HEK293T (cell line): ENCODE data around the gene SYMPK.

Source experiments
- ELF4 ChIP-seq: fragments of 450-650 bp; IDR thresholded peaks from 2 replicates; pipeline ENCODE4 v1.6.1; 2017; ENCODE audit warnings: antibody characterized with exemption
- NFRKB ChIP-seq: fragments of 450-650 bp; IDR thresholded peaks from 2 replicates; pipeline ENCODE4 v1.6.1; 2016; ENCODE audit warnings: mild to moderate bottlenecking, moderate library complexity
- TF ChIP-seq, protein P1 (sequence below): fragments of 450-650 bp; IDR thresholded peaks from 2 replicates; pipeline ENCODE4 v1.6.1; 2016

DNA sequence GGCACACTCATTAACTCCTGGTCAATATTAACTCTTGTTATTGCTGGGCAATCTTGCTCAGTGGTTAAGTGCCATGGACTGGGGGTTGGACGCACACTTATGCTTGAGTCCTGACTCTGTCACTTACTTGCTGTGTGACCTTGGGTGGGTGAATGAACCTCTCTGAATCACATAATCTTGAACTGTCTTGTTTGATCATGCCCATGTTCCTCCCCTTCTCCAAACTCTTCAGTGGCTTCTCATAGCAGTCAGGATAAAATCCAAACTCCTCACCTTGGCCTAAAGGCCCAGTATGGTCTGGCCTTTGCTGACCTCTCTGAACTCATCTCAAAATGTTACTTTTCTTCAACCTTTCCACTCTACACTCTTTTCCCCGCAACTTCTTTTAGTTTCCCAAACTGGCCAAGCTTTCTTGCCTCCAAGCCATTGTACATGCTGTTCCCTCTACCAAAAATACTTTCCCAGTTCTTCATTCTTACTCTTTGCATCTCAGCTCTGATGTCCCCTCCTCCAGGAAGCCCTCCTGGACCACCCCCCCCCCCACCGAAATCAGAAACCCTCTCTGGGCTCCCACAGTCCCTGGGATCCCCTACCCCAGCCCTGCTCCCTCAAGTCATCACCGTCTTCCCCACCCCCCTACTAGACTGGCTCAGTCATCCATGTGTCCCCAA is 37.1 kb upstream of the SYMPK start:
- TF ChIP-seq NFRKB (no peak), ELF4 (no peak)
- TF ChIP-seq, protein P1, sequence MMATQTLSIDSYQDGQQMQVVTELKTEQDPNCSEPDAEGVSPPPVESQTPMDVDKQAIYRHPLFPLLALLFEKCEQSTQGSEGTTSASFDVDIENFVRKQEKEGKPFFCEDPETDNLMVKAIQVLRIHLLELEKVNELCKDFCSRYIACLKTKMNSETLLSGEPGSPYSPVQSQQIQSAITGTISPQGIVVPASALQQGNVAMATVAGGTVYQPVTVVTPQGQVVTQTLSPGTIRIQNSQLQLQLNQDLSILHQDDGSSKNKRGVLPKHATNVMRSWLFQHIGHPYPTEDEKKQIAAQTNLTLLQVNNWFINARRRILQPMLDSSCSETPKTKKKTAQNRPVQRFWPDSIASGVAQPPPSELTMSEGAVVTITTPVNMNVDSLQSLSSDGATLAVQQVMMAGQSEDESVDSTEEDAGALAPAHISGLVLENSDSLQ, result no peak
